ENCODE results near the gene SPDYE2.
"Not testable (repeated sequence)": the region's sequence is repeated elsewhere in the genome, so short reads cannot be mapped to it uniquely, and the experiment has no call there.

Gene SPDYE2

GRCh38 chr7:102540604-102541003 is 10.4 kb upstream of the SPDYE2 start:
- not testable (repeated sequence) for DNase-seq (ENCODE audit: low read depth)

- DNase-seq (ENCODE audit: low read depth): not testable (repeated sequence)
These were observed 8.9 kb upstream of the SPDYE2 start for GRCh38 chr7:102542083-102542482.

- not testable (repeated sequence) for DNase-seq (ENCODE audit: low read depth)
These were observed 8.3 kb upstream of the SPDYE2 start for GRCh38 chr7:102542771-102543170.

GRCh38 chr7:102543596-102543995 is 7.4 kb upstream of the SPDYE2 start, which contains the start of gene UPK3BL2:
UPK3BL2 (minus strand) TSS chr7:102543696; CDS start chr7:102543636, 60 bp downstream.
- not testable (repeated sequence) for DNase-seq (ENCODE audit: low read depth)

GRCh38 chr7:102544372-102544771 is 6.7 kb upstream of the SPDYE2 start:
- not testable (repeated sequence) for DNase-seq (ENCODE audit: low read depth)

GRCh38 chr7:102545288-102545687 is 5.7 kb upstream of the SPDYE2 start:
- not testable (repeated sequence) for DNase-seq (ENCODE audit: low read depth)

GRCh38 chr7:102546353-102546752 is 4.7 kb upstream of the SPDYE2 start:
- not testable (repeated sequence) for DNase-seq (ENCODE audit: low read depth)

GRCh38 chr7:102568620-102569019 is 17.6 kb downstream of the SPDYE2 start:
- DNase-seq (ENCODE audit: low read depth): not testable (repeated sequence)

- not testable (repeated sequence) for DNase-seq (ENCODE audit: low read depth)
These were observed 21.5 kb downstream of the SPDYE2 start, which contains the start of gene POLR2J3 for GRCh38 chr7:102572261-102573239. POLR2J3 (minus strand) TSS chr7:102572583; CDS start chr7:102572521, 62 bp downstream.

- DNase-seq (ENCODE audit: low read depth): not testable (repeated sequence)
These were observed 23.6 kb downstream of the SPDYE2 start for GRCh38 chr7:102574607-102575006.

- DNase-seq (ENCODE audit: low read depth): not testable (repeated sequence)
These were observed 25.3 kb downstream of the SPDYE2 start for GRCh38 chr7:102576363-102576762.

- DNase-seq (ENCODE audit: low read depth): not testable (repeated sequence)
These were observed 26.6 kb downstream of the SPDYE2 start for GRCh38 chr7:102577315-102578240.

- DNase-seq (ENCODE audit: low read depth): not testable (repeated sequence)
These were observed 27.5 kb downstream of the SPDYE2 start for GRCh38 chr7:102578486-102578885.

- DNase-seq (ENCODE audit: low read depth): not testable (repeated sequence)
These were observed 30.7 kb downstream of the SPDYE2 start for GRCh38 chr7:102581722-102582121.

- DNase-seq (ENCODE audit: low read depth): not testable (repeated sequence)
These were observed 32.5 kb downstream of the SPDYE2 start for GRCh38 chr7:102583495-102583894.

GRCh38 chr7:102589857-102590256 is 38.8 kb downstream of the SPDYE2 start:
- not testable (repeated sequence) for DNase-seq (ENCODE audit: low read depth)

GRCh38 chr7:102592477-102593019 is 41.5 kb downstream of the SPDYE2 start:
- not testable (repeated sequence) for DNase-seq (ENCODE audit: low read depth)

- DNase-seq (ENCODE audit: low read depth): not testable (repeated sequence)
These were observed 42.8 kb downstream of the SPDYE2 start for GRCh38 chr7:102593637-102594334.

- not testable (repeated sequence) for DNase-seq (ENCODE audit: low read depth)
These were observed 45.0 kb downstream of the SPDYE2 start for GRCh38 chr7:102596036-102596435.

GRCh38 chr7:102599699-102600098 is 48.7 kb downstream of the SPDYE2 start:
- DNase-seq (ENCODE audit: low read depth): not testable (repeated sequence)

- not testable (repeated sequence) for DNase-seq (ENCODE audit: low read depth)
These were observed 51.3 kb downstream of the SPDYE2 start for GRCh38 chr7:102602317-102602716.
